ENCODE results near the gene CADPS2.
A peak's percentile ranks its signal among the peaks of the same experiment; 100 is the strongest.

DNA sequence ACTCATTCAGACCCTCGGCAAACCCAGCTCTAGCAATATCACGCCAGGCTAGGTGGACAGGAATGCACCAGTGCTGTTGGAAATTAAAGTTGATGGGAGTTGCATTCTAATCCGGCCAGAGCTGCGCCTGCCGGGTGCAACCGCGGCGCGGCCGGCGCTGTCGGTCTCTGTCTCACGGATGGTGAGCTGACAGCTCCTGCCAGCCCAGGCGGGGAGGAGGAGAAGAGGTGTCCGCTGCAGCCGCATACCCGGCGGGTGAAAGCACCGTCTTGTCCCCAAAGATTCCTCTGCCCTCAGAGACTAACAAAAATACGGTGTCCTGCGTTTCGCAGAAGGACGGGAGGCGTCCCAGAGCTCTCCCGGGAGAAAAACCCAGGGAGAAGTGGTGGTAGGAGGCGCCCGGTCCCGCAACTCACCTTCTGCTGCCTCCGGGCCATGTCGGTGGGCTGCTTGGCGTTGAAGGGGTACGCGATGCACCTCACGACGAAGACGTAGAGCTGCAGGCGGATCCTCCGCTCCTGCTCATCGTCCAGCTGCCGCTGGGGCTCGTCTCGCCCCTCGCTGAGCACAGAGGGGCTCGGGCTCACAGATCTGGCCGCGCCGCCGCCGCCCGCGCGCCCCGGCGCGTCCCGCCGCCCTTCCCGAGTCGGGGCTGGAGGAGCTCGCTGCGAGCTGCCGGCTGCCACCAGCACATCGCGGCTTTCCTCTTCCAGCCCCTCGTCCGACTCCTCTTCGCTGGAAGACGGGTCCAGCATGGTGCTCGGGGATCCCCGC lies 490 bp downstream of the CADPS2 start:
- TF ChIP-seq EZH2 (IDR thresholded peaks at IDR 0.05; ENCODE audit: low read depth, low read length, severe bottlenecking) (no peak), GABPA (IDR thresholded peaks at IDR 0.05; ENCODE audit: borderline replicate concordance, insufficient read depth, low read length) (no peak), ZNF274 (IDR thresholded peaks at IDR 0.05; ENCODE audit: borderline replicate concordance, extremely low read depth, low read length) (no peak)
- TF ChIP-seq, protein P1, sequence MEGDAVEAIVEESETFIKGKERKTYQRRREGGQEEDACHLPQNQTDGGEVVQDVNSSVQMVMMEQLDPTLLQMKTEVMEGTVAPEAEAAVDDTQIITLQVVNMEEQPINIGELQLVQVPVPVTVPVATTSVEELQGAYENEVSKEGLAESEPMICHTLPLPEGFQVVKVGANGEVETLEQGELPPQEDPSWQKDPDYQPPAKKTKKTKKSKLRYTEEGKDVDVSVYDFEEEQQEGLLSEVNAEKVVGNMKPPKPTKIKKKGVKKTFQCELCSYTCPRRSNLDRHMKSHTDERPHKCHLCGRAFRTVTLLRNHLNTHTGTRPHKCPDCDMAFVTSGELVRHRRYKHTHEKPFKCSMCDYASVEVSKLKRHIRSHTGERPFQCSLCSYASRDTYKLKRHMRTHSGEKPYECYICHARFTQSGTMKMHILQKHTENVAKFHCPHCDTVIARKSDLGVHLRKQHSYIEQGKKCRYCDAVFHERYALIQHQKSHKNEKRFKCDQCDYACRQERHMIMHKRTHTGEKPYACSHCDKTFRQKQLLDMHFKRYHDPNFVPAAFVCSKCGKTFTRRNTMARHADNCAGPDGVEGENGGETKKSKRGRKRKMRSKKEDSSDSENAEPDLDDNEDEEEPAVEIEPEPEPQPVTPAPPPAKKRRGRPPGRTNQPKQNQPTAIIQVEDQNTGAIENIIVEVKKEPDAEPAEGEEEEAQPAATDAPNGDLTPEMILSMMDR (IDR thresholded peaks at IDR 0.05; ENCODE audit: control extremely low read depth in 1 of 3, insufficient read depth in 1 of 3, low read depth in 1 of 3, low read length in 3 of 3) = peak in 2 of 3 experiments; percentile 11 to 20; a peak in 3 of 4 replicates

Data from H1 (cell line).